ENCODE measurements around the gene PRIMA1. TPM values are rescaled to one million over a fixed set of nuclear protein-coding genes. Genes with fewer than 3 reads are reported as not detected.

PRIMA1 gene
- total RNA-seq, 1 donor from 2014 or later: not detected

- Mint-ChIP-seq H3K4me3 (ENCODE audit: unreplicated experiment) (no peak overlapping the region), H3K27me3 (ENCODE audit: low read depth) (peaks cover 2% of the 10 kb centered on the region), H3K9me3 (ENCODE audit: low read depth) (peaks cover 3% of the 10 kb centered on the region), H3K27ac (ENCODE audit: unreplicated experiment) (no peak overlapping the region), H3K36me3 (ENCODE audit: low read depth) (no peaks in the 10 kb centered on the region), H3K4me1 (ENCODE audit: low read depth) (no peaks in the 10 kb centered on the region)
- no peak for TF ChIP-seq CTCF (IDR thresholded peaks at IDR 0.05)
- no peak for DNase-seq (ENCODE audit: low spot score)
Observed at GRCh38 chr14:93707475-93707874, 80.8 kb downstream of the PRIMA1 start.

- TF ChIP-seq CTCF (IDR thresholded peaks at IDR 0.05): no peak
- Mint-ChIP-seq H3K27ac (ENCODE audit: unreplicated experiment) (no peak overlapping the region), H3K4me3 (ENCODE audit: unreplicated experiment) (no peak overlapping the region), H3K4me1 (ENCODE audit: low read depth) (no peaks in the 10 kb centered on the region), H3K27me3 (ENCODE audit: low read depth) (peaks cover 2% of the 10 kb centered on the region), H3K36me3 (ENCODE audit: low read depth) (no peaks in the 10 kb centered on the region), H3K9me3 (ENCODE audit: low read depth) (peaks cover 3% of the 10 kb centered on the region)
- DNase-seq (ENCODE audit: low spot score): no peak
Observed at GRCh38 chr14:93706360-93706955, 81.8 kb downstream of the PRIMA1 start.

DNA sequence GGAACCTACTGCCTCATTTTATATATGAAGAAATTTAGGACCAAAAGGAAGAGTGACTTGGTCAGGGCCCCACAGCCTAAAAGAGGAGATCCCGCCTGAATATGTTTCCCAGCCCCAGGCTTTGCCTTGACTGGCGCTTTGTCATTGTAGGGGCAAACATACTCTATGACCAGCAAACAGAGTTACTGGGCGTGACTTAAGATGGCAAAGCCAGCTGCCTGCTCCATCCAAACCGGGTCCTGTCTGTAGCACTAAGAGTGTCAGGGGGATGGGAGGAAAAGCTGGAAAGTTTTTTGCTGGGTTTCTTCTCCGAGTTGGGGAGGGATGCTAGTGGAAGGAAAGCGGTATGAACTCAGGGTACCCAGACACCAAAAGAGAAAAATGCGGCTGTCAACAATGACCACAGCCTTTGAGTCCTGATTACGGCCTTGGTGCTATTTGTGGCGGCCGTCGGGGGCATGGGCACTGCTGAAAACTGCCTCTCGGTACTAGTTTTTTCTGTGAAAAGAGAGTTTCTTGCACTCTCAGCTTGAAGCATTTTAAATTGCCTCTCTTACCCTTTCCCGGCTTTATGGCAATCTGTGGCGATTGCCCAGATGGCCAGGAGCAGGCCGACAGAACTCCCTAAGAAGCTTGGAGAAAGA is 82.7 kb downstream of the PRIMA1 start:
- Mint-ChIP-seq H3K9me3 (ENCODE audit: low read depth) (peaks cover 3% of the 10 kb centered on the region), H3K36me3 (ENCODE audit: low read depth) (no peaks in the 10 kb centered on the region), H3K4me1 (ENCODE audit: low read depth) (no peaks in the 10 kb centered on the region), H3K27me3 (ENCODE audit: low read depth) (peaks cover 2% of the 10 kb centered on the region), H3K27ac (ENCODE audit: unreplicated experiment) (no peak overlapping the region), H3K4me3 (ENCODE audit: unreplicated experiment) (no peak overlapping the region)
- TF ChIP-seq CTCF (IDR thresholded peaks at IDR 0.05): no peak
- no peak for DNase-seq (ENCODE audit: low spot score)

DNA sequence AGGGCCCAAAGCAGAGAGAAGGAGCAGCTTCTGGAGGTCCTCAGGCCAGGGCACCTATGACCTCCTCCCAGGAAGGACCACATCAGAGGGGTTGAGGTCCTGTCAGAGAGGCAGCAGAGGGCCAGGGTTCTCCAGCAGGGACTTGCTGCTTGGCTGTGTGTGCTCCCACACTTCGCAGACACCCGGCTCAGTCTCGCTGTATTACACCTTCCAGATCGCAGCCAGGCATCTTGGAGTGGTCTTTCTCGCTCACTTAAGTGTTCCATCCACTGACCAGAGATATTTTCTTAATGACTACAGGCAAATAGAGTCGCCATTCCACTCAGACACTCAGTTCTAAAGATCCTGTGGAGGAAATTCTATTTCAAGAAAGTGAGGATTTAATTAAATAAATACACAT is 84.3 kb downstream of the PRIMA1 start:
- Mint-ChIP-seq H3K27me3 (ENCODE audit: low read depth) (peaks cover 2% of the 10 kb centered on the region), H3K36me3 (ENCODE audit: low read depth) (no peaks in the 10 kb centered on the region), H3K9me3 (ENCODE audit: low read depth) (peaks cover 13% of the 10 kb centered on the region)

GRCh38 chr14:93702946-93703345 is 85.3 kb downstream of the PRIMA1 start:
- Mint-ChIP-seq H3K4me1 (ENCODE audit: low read depth) (no peaks in the 10 kb centered on the region), H3K9me3 (ENCODE audit: low read depth) (peaks cover 17% of the 10 kb centered on the region), H3K4me3 (ENCODE audit: unreplicated experiment) (no peak overlapping the region), H3K27ac (ENCODE audit: unreplicated experiment) (no peak overlapping the region), H3K27me3 (ENCODE audit: low read depth) (peaks cover 2% of the 10 kb centered on the region), H3K36me3 (ENCODE audit: low read depth) (peaks cover 1% of the 10 kb centered on the region)
- DNase-seq (ENCODE audit: low spot score): no peak
- no peak for TF ChIP-seq CTCF (IDR thresholded peaks at IDR 0.05)

More for the DNA sequence above, 84.3 kb downstream of the PRIMA1 start:
- no peak for TF ChIP-seq CTCF (IDR thresholded peaks at IDR 0.05)
- no peak for DNase-seq (ENCODE audit: low spot score)
- Mint-ChIP-seq H3K4me1 (ENCODE audit: low read depth) (no peaks in the 10 kb centered on the region), H3K4me3 (ENCODE audit: unreplicated experiment) (no peak overlapping the region), H3K27ac (ENCODE audit: unreplicated experiment) (no peak overlapping the region)

All from chondrocyte (in vitro differentiated cells).